ENCODE measurements around the gene SACM1L.
"Not testable (repeated sequence)": the region's sequence is repeated elsewhere in the genome, so short reads cannot be mapped to it uniquely, and the experiment has no call there.

Gene SACM1L

GRCh38 chr3:45667569-45667934, 21.6 kb upstream of the SACM1L start:
- no peak for DNase-seq

DNA sequence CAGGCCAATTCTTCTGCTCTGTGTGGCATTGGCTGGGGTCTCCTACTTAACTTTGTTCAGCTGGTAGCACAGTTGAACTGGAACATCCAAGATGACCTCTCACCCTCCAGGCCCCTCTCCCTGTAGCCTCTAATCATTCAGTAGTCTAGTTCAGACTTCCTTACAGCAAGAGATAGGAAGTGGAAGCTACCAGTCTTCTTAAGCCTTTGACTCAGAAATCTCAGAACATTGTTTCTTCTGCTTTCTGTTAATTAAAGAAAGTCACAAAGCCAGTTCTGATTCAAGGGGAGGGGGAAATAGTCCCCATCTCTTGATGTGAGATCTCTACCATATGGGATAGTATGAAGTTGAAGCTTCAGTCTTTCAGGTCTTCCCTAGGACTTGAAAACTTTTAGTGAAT, 18.8 kb upstream of the SACM1L start:
- DNase-seq = no peak

GRCh38 chr3:45670991-45671390, 18.2 kb upstream of the SACM1L start:
- DNase-seq = no peak

GRCh38 chr3:45673273-45673672, 15.9 kb upstream of the SACM1L start:
- DNase-seq = no peak

GRCh38 chr3:45676325-45677032, 12.7 kb upstream of the SACM1L start:
- no peak for DNase-seq

DNA sequence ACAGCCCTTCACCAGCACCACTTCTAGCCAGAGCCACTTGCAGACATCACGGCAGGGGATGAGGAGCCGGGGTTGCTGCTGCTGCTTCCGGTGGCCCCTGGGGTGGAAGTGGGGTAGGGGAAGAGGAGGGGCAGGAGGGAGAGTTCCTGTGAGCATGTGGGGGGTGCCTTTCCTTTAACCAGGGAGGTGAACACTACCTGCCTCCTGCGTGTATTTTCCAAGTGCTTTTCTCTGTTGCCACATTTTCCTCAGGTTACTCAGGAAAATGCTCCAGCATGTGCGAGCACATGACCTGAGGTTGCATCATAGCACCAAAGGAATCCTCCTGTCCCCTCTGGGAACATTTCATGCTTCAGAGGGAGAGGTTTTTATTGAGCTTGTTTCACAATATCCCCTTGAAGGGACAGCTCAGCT, 12.2 kb upstream of the SACM1L start:
- DNase-seq = peak; percentile 65

DNA sequence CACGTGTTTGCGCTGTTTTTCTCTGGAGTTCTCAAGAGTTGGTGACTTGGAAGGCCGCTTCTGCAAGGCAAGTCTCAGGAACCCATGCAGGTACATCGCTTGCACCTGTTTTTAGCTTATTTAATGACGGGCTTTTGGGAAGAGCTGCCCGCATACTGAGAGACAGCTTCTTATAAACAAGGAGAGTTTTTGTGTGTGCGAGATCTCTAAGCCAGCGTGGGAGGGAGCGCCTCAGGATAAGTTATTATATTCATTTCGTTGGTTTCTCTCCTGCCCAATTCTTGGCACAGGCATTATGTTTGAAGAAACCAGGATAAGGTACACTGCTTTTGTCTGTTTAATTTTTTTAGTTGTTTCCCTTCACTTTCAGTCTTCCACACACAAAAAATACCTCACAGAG, 11.4 kb upstream of the SACM1L start:
- DNase-seq = no peak

DNA sequence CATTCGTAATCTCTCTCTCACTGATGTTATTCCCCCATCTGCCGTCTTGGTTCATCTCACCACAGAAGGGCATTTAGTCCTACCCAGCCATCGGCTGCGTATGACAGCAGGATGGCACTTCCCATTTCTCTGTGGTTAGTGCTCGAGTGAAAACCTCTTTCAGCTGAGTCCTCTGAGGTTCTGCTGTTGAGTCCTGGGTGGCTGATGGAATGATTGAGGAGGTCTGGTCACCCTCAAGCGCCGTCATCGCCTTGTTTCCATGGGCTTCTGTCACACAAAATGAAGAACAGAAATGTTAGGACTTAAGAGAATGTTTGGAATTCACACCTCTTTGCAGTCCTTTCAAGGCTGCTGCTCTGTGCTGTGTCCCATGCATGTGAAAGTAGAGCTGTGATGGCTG, 9.4 kb upstream of the SACM1L start:
- DNase-seq = no peak

DNA sequence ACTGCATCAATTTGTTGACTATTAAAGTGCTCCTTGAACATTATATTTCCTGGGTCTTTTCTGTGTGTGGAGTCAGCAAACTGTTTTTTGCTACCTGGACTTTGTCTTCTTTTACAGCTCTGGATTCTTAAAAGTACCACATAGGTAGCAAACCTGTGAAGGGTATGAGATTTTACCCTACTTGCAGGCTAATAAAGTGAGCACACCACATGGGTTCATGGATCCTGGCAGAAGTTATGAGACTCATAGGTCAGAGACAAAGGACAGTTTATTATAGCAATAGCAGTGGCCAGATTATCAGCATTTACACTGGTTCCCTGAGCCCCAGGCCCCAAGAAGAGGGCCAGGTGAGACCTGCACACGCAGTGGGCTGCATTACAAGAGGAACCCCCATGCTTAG, 8.0 kb upstream of the SACM1L start:
- no peak for DNase-seq

DNA sequence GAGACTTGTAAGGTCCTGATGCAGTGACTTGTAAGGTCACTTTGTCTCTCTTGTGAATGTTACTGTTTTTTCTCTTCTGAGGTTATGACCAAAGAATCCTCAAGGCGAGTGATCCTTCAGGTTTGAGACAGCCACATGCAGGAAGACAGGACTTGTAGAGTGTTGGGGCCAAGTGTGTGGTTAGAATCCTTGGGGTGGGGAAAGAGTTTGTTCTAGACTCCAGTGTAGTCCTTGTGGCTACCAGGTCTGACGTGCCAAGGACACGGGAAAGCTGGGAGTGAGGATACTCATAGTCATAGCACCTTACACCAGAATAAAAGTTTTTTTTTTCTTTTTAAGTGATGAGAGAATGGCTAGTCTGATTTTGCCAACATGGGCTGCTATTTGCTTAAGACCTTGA, 7.3 kb upstream of the SACM1L start:
- DNase-seq = no peak

DNA sequence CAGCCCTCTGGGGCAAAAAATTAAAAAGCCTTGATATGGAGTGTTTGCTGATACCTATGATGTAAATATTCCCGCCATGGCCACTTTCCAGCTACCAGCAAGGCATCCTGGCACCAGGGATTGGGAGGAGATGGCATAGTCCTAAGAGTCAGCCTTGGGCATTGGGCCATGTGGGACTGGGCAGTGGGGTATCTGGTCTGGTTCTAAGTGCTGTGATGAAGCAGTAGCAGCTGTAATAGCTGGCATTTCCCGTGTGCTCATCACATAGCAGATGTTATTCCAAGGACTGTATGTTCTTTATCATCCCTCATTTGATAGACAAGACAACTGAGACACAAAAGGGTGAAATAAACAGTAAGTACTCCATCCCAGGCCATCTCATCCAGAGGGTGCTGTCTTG, 6.9 kb upstream of the SACM1L start:
- DNase-seq = no peak

DNA sequence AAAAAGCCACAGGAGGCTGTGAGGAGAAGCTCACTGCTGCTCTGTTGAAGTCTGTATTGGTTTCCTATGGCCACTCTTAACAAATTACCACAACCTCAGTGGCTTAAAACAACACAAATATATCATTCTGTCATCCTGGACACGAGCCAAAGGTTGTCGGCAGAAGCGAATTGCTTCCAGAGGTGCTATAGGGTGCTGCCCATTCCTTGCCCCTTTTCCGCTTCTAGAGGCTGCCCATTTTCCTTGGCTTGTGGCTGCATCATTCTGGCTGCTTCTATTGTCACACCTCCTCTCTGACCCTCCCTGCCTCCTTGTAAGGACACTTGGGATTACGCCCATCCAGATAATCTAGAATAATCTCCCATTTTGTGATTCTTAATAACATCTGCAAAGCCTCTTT, 6.4 kb upstream of the SACM1L start:
- no peak for DNase-seq

- no peak for DNase-seq
Measured at GRCh38 chr3:45683417-45684326, 5.5 kb upstream of the SACM1L start.

DNA sequence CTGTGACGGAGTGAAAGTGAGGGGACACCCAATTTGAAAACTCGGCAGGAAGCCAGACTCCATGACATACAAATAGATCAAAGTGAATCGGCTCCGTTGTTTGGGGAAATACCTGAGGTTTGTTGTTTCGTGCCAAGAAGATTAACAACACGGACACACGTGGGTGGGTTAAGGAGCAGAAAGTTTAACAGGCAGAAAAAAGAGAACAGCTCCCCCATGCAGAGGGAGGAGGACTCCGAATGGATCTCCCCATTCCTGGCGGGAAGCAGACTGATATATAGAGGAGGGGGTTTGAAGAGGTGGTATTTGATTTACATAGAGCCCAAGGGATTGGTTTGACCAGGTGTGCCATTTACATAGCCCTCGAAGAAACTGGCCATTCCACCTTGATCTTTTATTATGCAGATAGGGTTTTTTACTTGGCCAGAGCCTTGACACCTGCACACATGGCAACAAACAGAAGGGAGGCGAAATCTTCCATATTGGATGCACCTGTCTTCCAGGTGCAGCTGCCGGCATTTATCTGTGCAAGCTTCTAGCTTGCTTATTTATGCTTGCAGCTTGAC, 4.8 kb upstream of the SACM1L start:
- DNase-seq = no peak

- not testable (repeated sequence) for DNase-seq
Measured at GRCh38 chr3:45685722-45686121, 3.5 kb upstream of the SACM1L start.

DNA sequence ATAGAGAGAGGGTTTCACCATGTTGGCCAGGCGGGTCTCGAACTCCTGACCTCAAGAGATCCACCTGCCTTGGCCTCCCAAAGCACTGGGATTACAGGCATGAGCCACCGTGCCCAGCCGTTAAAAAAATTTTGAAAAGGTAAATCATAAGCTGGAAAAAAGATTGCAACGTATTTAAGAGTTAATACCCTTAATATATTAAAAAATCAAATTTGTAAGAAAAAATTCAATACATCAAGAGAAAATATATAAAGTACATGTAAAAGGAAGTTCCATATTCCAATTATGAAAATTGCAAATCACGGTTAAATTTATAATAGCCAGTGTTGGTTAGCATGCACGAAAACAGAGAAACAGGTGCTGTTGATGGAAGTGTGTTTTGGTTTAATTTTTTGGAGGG, 2.3 kb upstream of the SACM1L start:
- no peak for DNase-seq

DNA sequence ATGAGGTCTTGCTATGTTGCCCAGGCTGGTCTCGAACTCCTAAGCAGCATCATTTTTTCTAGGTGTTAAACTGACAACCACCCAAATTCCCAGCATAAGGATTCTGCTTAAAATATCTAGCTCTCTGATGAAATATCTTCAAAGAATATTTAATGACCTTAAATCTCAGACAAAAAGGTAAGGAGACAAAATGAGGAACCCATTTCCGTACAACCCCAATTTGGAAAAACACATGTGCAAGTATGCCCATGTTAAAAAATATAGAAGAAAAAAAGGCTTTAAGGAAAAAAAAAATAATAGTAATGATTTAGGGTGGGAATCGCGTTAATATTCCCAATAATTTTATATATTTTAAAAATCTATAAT, 1.4 kb upstream of the SACM1L start:
- no peak for DNase-seq

- peak; percentile 63 for DNase-seq
Measured at GRCh38 chr3:45688194-45688881, 858 bp upstream of the SACM1L start.

DNA sequence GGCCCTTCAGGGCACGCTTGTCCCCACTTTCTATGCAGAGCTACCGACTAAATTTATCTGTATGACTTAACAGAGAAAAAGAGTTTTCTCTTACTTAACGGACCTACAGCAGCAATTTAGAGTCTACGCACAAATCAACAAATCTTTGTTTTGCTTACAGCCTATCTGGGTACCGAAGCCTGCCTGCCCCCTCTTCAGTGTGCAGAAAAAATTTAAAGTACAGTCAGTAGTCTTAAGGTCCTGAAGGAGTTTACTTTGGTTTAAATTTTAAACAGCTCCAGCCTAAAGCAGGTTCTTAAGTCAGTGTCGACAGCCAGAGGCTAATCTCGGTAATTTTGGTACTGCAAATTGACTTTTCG, 570 bp downstream of the SACM1L start:
- DNase-seq = no peak

GRCh38 chr3:45690336-45691035, 1.3 kb downstream of the SACM1L start:
- DNase-seq = no peak

- DNase-seq = no peak
Measured at GRCh38 chr3:45691842-45692241, 2.6 kb downstream of the SACM1L start.

- DNase-seq = no peak
Measured at GRCh38 chr3:45692866-45693265, 3.7 kb downstream of the SACM1L start.

GRCh38 chr3:45693941-45694521, 4.8 kb downstream of the SACM1L start:
- peak; percentile 48 for DNase-seq
